ENCODE measurements around the gene DYNC1I1. TPM values are rescaled to one million over a fixed set of nuclear protein-coding genes. Genes with fewer than 3 reads are reported as not detected.

DYNC1I1 gene
- total and polyA plus RNA-seq, 10 donors = 0.21 to 7.5 (median 0.86) TPM

- Histone ChIP-seq H3K4me3 (no peak overlapping the region), H3K4me1 (peaks cover 0 to 6% (median 0%) of the 10 kb centered on the region in 6 donors), H3K9me3 (no peaks in the 10 kb centered on the region), H3K27me3 (replicated peaks in 1 of 7) (no peaks in the 10 kb centered on the region), H3K27ac (peak overlapping the region in 1 of 8 donors; percentile 20), H3K36me3 (no peaks in the 10 kb centered on the region)
- no peak for TF ChIP-seq CTCF (IDR thresholded peaks at IDR 0.05 in 8 of 11, conservative IDR thresholded peaks at IDR 0.05 in 3 of 11)
- TF ChIP-seq POLR2AphosphoS5 (IDR thresholded peaks at IDR 0.05) = no peak
- no peak for TF ChIP-seq POLR2A (IDR thresholded peaks at IDR 0.05)
- no peak for DNase-seq
- 47 to 61% (median 58%) methylated on average over 5 of the region's 5 CpGs for WGBS, 5 donors
- intact Hi-C loops (cut with DNase I; ENCODE audit: low total_unique reads) = no loop called here
These were observed 134.5 kb downstream of the DYNC1I1 start for GRCh38 chr7:95906851-95907250.

- no peaks in the 10 kb centered on the region for H3K27me3 ChIP-seq (replicated peaks in 1 of 7)
- intact Hi-C loops (cut with DNase I; ENCODE audit: low total_unique reads) = no loop called here
- 72 to 83% (median 75%) methylated on average over 5 of the region's 5 CpGs for WGBS, 5 donors
- TF ChIP-seq CTCF (IDR thresholded peaks at IDR 0.05 in 8 of 11, conservative IDR thresholded peaks at IDR 0.05 in 3 of 11) (no peak), POLR2AphosphoS5 (IDR thresholded peaks at IDR 0.05) (no peak), POLR2A (IDR thresholded peaks at IDR 0.05) (no peak)
- H3K4me3 ChIP-seq = no peak overlapping the region
- no peaks in the 10 kb centered on the region for H3K36me3 ChIP-seq
- H3K4me1 ChIP-seq = peaks cover 0 to 6% (median 0%) of the 10 kb centered on the region in 6 donors
- peak overlapping the region in 1 of 8 donors; percentile 20 for H3K27ac ChIP-seq
- H3K9me3 ChIP-seq = no peaks in the 10 kb centered on the region
- DNase-seq = no peak
These were observed 135.0 kb downstream of the DYNC1I1 start for GRCh38 chr7:95907337-95907736.

- H3K36me3 ChIP-seq = no peaks in the 10 kb centered on the region
- H3K27ac ChIP-seq = peak overlapping the region in 5 of 8 donors; percentile 3 to 57 (median 49)
- H3K27me3 ChIP-seq (replicated peaks in 1 of 7) = no peaks in the 10 kb centered on the region
- TF ChIP-seq CTCF (IDR thresholded peaks at IDR 0.05 in 8 of 11, conservative IDR thresholded peaks at IDR 0.05 in 3 of 11) (no peak), POLR2AphosphoS5 (IDR thresholded peaks at IDR 0.05) (no peak), POLR2A (IDR thresholded peaks at IDR 0.05) (no peak)
- intact Hi-C loops (cut with DNase I; ENCODE audit: low total_unique reads) = no loop called here
- 58 to 65% (median 62%) methylated on average over 4 of the region's 4 CpGs for WGBS, 5 donors
- H3K4me3 ChIP-seq = no peak overlapping the region
- H3K9me3 ChIP-seq = no peaks in the 10 kb centered on the region
- DNase-seq = no peak
- H3K4me1 ChIP-seq = peaks cover 0 to 6% (median 0%) of the 10 kb centered on the region in 6 donors
These were observed 136.1 kb downstream of the DYNC1I1 start for GRCh38 chr7:95908499-95908898.

GRCh38 chr7:95910341-95910740 lies 138.0 kb downstream of the DYNC1I1 start:
- DNase-seq = no peak
- Histone ChIP-seq H3K27me3 (replicated peaks in 1 of 7) (peaks cover 0 to 5% (median 0%) of the 10 kb centered on the region in 7 donors), H3K27ac (no peak overlapping the region), H3K4me1 (peaks cover 0 to 6% (median 0%) of the 10 kb centered on the region in 6 donors), H3K4me3 (no peak overlapping the region), H3K9me3 (no peaks in the 10 kb centered on the region), H3K36me3 (no peaks in the 10 kb centered on the region)
- intact Hi-C loops (cut with DNase I; ENCODE audit: low total_unique reads) = loop anchor here (10.0 kb wide), 2 partner anchors 1154 to 1934 kb away; no protein-coding TSS in a partner anchor
- no peak for TF ChIP-seq POLR2AphosphoS5 (IDR thresholded peaks at IDR 0.05)
- TF ChIP-seq CTCF (IDR thresholded peaks at IDR 0.05 in 8 of 11, conservative IDR thresholded peaks at IDR 0.05 in 3 of 11) = no peak
- TF ChIP-seq POLR2A (IDR thresholded peaks at IDR 0.05) = no peak
